K562 (cell line): ENCODE results near the gene PHOSPHO1. TPM values are rescaled to one million over a fixed set of nuclear protein-coding genes. Genes with fewer than 3 reads are reported as not detected.

ENCODE experiments used
- MCM2 ChIP-seq: fragments of 450-650 bp; IDR thresholded peaks from 2 replicates; pipeline ENCODE4 v1.6.1; 2017; ENCODE audit warnings: low read depth, mild to moderate bottlenecking
- SFPQ ChIP-seq: fragments of 200-400 bp; formaldehyde crosslinking; IDR thresholded peaks from 2 replicates; pipeline ENCODE4 v1.6.1; 2017; ENCODE audit warnings: mild to moderate bottlenecking, low read depth, low read length, moderate library complexity
- polyA plus RNA-seq, 8 experiments: library from polyadenylated mRNA; depleted of rRNA in 4 of 8; stranded (reverse) in 5 of 8; unstranded in 3 of 8; fragments of >200 nt; fragmentation: Nextera tagmentation in 2 of 8; fragmentation: Illumina TruSeq in 1 of 8; extraction: Ambion mirVana in 2 of 8; extraction: Trizol in 1 of 8; gene quantifications; 2 replicates each; pipeline versions ENCODE4 v1.2.1 to v1.2.3, GENCODE V29; 2011 to 2014; ENCODE audit warnings: inconsistent platforms in 1 of 8, missing spikeins in 1 of 8
- total RNA-seq, 7 experiments: library from RNA; depleted of rRNA in 6 of 7; stranded (reverse); fragments of >200 nt in 6 of 7; fragmentation: Illumina TruSeq in 2 of 7; extraction: Trizol in 2 of 7; gene quantifications; 2 replicates each; pipeline versions ENCODE4 v1.2.1 to v1.2.3, GENCODE V29; 2011 to 2021; ENCODE audit warnings: low replicate concordance in 1 of 7
- TF ChIP-seq, protein P1 (sequence below): fragments of 250-450 bp; sonication (Bioruptor Pico); IDR thresholded peaks from 2 replicates; pipeline ENCODE4 v1.4.0; 2020; ENCODE audit warnings: mild to moderate bottlenecking, moderate library complexity
- TF ChIP-seq, protein P2 (sequence below): IDR thresholded peaks from 2 replicates; pipeline ENCODE4 v1.6.1; 2016; ENCODE audit warnings: missing genetic modification characterization, missing compliant biosample characterization
- TF ChIP-seq, protein P3 (sequence below): fragments of 250-450 bp; sonication (Bioruptor Pico); IDR thresholded peaks from 2 replicates; pipeline ENCODE4 v1.5.0; 2021
- TF ChIP-seq, protein P4 (sequence below): sonication (generic); formaldehyde crosslinking; IDR thresholded peaks from 2 replicates; pipeline ENCODE4 v1.8.1; 2023; ENCODE audit warnings: mild to moderate bottlenecking, missing genetic modification reagents
- TF ChIP-seq, protein P5 (sequence below), 2 experiments: fragments of 450-650 bp; IDR thresholded peaks; 2 replicates each; pipeline ENCODE4 v1.6.1; 2016; ENCODE audit warnings: mild to moderate bottlenecking in 2 of 2, borderline replicate concordance in 1 of 2, low read depth in 1 of 2, moderate library complexity in 1 of 2

Gene PHOSPHO1
- total and polyA plus RNA-seq, 9 of the 15 experiments (the other 6 are each of a cell fraction or from before 2014, with no cell fraction given) = 0.06 to 0.07 TPM; not detected in 7

- TF ChIP-seq, protein P1, sequence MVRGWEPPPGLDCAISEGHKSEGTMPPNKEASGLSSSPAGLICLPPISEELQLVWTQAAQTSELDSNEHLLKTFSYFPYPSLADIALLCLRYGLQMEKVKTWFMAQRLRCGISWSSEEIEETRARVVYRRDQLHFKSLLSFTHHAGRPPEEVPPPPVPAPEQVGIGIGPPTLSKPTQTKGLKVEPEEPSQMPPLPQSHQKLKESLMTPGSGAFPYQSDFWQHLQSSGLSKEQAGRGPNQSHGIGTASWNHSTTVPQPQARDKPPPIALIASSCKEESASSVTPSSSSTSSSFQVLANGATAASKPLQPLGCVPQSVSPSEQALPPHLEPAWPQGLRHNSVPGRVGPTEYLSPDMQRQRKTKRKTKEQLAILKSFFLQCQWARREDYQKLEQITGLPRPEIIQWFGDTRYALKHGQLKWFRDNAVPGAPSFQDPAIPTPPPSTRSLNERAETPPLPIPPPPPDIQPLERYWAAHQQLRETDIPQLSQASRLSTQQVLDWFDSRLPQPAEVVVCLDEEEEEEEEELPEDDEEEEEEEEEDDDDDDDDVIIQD (CRISPR knock-in tag) = no peak
- TF ChIP-seq, protein P2, sequence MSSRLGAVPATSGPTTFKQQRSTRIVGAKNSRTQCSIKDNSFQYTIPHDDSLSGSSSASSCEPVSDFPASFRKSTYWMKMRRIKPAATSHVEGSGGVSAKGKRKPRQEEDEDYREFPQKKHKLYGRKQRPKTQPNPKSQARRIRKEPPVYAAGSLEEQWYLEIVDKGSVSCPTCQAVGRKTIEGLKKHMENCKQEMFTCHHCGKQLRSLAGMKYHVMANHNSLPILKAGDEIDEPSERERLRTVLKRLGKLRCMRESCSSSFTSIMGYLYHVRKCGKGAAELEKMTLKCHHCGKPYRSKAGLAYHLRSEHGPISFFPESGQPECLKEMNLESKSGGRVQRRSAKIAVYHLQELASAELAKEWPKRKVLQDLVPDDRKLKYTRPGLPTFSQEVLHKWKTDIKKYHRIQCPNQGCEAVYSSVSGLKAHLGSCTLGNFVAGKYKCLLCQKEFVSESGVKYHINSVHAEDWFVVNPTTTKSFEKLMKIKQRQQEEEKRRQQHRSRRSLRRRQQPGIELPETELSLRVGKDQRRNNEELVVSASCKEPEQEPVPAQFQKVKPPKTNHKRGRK (tag) = no peak
- TF ChIP-seq SFPQ (no peak), MCM2 (no peak)
- TF ChIP-seq, protein P3, sequence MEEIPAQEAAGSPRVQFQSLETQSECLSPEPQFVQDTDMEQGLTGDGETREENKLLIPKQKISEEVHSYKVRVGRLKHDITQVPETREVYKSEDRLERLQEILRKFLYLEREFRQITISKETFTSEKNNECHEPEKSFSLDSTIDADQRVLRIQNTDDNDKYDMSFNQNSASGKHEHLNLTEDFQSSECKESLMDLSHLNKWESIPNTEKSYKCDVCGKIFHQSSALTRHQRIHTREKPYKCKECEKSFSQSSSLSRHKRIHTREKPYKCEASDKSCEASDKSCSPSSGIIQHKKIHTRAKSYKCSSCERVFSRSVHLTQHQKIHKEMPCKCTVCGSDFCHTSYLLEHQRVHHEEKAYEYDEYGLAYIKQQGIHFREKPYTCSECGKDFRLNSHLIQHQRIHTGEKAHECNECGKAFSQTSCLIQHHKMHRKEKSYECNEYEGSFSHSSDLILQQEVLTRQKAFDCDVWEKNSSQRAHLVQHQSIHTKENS (CRISPR knock-in tag) = no peak
- TF ChIP-seq, protein P4, sequence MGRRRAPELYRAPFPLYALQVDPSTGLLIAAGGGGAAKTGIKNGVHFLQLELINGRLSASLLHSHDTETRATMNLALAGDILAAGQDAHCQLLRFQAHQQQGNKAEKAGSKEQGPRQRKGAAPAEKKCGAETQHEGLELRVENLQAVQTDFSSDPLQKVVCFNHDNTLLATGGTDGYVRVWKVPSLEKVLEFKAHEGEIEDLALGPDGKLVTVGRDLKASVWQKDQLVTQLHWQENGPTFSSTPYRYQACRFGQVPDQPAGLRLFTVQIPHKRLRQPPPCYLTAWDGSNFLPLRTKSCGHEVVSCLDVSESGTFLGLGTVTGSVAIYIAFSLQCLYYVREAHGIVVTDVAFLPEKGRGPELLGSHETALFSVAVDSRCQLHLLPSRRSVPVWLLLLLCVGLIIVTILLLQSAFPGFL (CRISPR knock-in tag) = 0 out of 2 replicates have a peak, but pooled peaks have one; percentile 20
- TF ChIP-seq, protein P5, sequence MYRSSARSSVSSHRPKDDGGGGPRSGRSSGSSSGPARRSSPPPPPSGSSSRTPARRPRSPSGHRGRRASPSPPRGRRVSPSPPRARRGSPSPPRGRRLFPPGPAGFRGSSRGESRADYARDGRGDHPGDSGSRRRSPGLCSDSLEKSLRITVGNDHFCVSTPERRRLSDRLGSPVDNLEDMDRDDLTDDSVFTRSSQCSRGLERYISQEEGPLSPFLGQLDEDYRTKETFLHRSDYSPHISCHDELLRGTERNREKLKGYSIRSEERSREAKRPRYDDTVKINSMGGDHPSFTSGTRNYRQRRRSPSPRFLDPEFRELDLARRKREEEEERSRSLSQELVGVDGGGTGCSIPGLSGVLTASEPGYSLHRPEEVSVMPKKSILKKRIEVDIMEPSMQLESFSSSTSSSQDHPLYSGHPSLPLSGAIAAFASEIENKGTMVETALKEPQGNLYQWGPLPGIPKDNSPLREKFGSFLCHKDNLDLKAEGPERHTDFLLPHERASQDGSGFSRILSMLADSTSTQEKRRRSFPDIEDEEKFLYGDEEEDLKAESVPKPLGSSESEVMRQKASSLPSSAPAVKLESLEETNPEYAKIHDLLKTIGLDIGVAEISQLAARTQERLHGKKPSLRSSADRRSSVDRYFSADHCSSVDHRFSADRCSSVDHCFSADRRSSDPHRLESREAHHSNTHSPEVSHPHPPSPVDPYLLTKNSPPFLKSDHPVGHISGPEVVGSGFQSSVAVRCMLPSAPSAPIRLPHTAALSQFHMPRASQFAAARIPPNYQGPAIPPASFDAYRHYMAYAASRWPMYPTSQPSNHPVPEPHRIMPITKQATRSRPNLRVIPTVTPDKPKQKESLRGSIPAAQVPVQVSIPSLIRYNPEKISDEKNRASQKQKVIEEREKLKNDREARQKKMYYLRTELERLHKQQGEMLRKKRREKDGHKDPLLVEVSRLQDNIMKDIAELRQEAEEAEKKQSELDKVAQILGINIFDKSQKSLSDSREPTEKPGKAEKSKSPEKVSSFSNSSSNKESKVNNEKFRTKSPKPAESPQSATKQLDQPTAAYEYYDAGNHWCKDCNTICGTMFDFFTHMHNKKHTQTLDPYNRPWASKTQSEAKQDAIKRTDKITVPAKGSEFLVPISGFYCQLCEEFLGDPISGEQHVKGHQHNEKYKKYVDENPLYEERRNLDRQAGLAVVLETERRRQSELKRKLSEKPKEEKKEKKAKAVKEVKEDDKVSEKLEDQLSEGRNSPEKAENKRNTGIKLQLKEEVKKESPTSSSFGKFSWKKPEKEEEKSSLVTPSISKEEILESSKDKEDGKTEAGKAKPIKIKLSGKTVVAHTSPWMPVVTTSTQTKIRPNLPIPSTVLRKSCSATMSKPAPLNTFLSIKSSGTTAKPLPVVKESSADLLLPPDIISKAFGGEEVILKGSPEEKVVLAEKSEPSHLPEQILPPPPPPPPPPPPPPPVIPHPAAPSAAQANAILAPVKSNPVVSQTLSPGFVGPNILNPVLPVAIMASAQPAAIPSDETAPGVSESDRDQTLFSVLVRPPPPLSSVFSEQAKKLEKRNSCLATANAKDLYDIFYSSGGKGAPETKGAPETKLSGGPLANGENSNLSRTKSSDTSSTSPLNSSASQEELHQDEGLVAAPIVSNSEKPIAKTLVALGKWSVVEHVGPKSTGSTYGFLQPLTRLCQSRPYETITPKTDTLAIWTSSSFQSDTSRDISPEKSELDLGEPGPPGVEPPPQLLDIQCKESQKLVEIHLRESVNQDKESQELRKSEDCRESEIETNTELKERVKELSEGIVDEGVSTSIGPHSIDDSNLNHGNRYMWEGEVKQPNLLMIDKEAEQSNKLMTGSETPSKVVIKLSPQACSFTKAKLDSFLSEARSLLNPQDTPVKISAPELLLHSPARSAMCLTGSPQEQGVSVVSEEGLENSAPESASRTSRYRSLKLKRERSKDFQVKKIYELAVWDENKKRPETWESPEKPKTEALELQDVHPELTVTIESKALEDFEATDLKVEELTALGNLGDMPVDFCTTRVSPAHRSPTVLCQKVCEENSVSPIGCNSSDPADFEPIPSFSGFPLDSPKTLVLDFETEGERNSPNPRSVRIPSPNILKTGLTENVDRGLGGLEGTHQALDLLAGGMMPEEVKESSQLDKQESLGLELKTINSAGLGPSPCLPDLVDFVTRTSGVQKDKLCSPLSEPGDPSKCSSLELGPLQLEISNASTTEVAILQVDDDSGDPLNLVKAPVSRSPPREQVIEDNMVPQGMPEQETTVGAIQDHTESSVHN (IDR thresholded peaks at IDR 0.05; ENCODE audit: borderline replicate concordance in 1 of 2, low read depth in 1 of 2) = peak in 1 of 2 experiments; percentile 41; a peak in 1 of 4 replicates
Observed at GRCh38 chr17:49191917-49192741, 38.5 kb downstream of the PHOSPHO1 start (continued).
